Right cardiac atrium (tissue), 5 donors: Measurements from ENCODE around the gene GRM7. TPM values are rescaled to one million over a fixed set of nuclear protein-coding genes. Genes with fewer than 3 reads are reported as not detected.
"Not testable (repeated sequence)": the region's sequence is repeated elsewhere in the genome, so short reads cannot be mapped to it uniquely, and the experiment has no call there.

Source experiments
- ATAC-seq, 2 donors: fragments of 200-7000 bp; cut with Tn5 transposase; one replicate each; pipeline versions ENCODE4 v1.8.0 to v1.9.1; 2020; ENCODE audit warnings: moderate library complexity in 2 of 2, mild to moderate bottlenecking in 1 of 2
- DNase-seq, 3 donors: peaks; one replicate each; pipeline ENCODE4 v3.0.0-alpha.2; 2020
- H3K27ac ChIP-seq: one replicate; pipeline ENCODE4 v1.5.1; 2013; ENCODE audit warnings: mild to moderate bottlenecking, low read length, control low read depth, moderate library complexity
- H3K27me3 ChIP-seq: one replicate; pipeline ENCODE4 v1.6.1; 2013; ENCODE audit not compliant: control insufficient read depth, insufficient read depth
- H3K4me1 ChIP-seq: one replicate; pipeline ENCODE4 v1.6.1; 2013; ENCODE audit warnings: low read length; ENCODE audit not compliant: control insufficient read depth, insufficient read depth
- H3K4me3 ChIP-seq: one replicate; pipeline ENCODE4 v1.5.1; 2013; ENCODE audit warnings: low read length, control low read depth
- H3K9me3 ChIP-seq: one replicate; pipeline ENCODE4 v1.6.1; 2013; ENCODE audit warnings: low read length; ENCODE audit not compliant: control insufficient read depth
- WGBS: extraction: QIAGEN DNeasy Blood & Tissue Kit; methylation state at CpG from one replicate; pipeline ENCODE4 v1.1.7; 2013; 5-methylcytosine and 5-hydroxymethylcytosine counted together
- intact Hi-C, 4 donors: fragments of 100-400 bp; cut with DNase I; formaldehyde crosslinking; loops; one replicate each; pipeline versions ENCODE4 v1.11.0 to v1.14.0; 2022 to 2023
- polyA plus RNA-seq: library from polyadenylated mRNA; stranded (reverse); fragments of 200-250 nt; gene quantifications from one replicate; pipeline ENCODE4 v1.2.3, GENCODE V29; 2013
- total RNA-seq, 4 donors: library from RNA; stranded (reverse); fragmentation: NEBNext Ultra II Directional; extraction: Animal tissue kit (Norgen Biotek cat#: 25700); gene quantifications; one replicate each; pipeline ENCODE4 v1.2.1, GENCODE V29; 2021
- donor health status: healthy with polysubstance abuse.
- donor health status: DM: no; HTN: yes; CAD: no.
- donor health status: DM: no; HTN: no; CAD: no.
- donor health status: DM: no; HTN: yes; CAD: no; lungs with severe emphysema.
- donor health status: DM: yes; HTN: yes; CAD: no.

The GRM7 gene
- total and polyA plus RNA-seq, 5 donors = not detected

GRCh38 chr3:6867269-6867668 is 6.4 kb downstream of the GRM7 start:
- Histone ChIP-seq H3K4me1 (no peaks in the 10 kb centered on the region), H3K27me3 (no peaks in the 10 kb centered on the region), H3K27ac (no peak overlapping the region), H3K9me3 (no peaks in the 10 kb centered on the region), H3K4me3 (no peak overlapping the region)
- 70% methylated on average over 3 of the region's 3 CpGs for WGBS
- no peak for ATAC-seq
- intact Hi-C loops = no loop called here
- no peak for DNase-seq

DNA sequence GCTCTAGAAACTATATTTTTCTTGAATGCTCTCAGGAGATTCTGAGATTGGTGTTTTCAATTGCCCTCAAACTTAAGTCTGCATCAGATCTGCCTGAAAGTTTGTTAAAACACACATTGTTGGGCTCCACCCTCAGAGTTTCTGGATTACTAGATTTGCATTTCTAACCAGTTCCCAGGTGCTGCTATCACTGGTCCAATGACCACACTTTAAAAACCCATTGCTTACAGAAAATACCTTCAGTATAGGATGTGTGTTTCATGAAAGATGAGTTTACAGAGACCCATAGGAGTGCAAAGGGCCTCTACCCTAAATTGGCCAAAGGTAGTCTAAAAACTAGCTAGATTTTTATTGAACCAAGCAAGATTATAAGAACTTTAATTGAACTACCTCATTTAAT is 17.8 kb downstream of the GRM7 start:
- no peak overlapping the region for H3K4me3 ChIP-seq
- intact Hi-C loops = no loop called here
- H3K27me3 ChIP-seq = no peaks in the 10 kb centered on the region
- ATAC-seq = no peak
- H3K9me3 ChIP-seq = no peaks in the 10 kb centered on the region
- H3K27ac ChIP-seq = no peak overlapping the region
- DNase-seq = no peak
- no peaks in the 10 kb centered on the region for H3K4me1 ChIP-seq

- intact Hi-C loops = no loop called here
- Histone ChIP-seq H3K27me3 (no peaks in the 10 kb centered on the region), H3K4me3 (no peak overlapping the region), H3K4me1 (no peaks in the 10 kb centered on the region), H3K9me3 (no peaks in the 10 kb centered on the region), H3K27ac (no peak overlapping the region)
- ATAC-seq (no peak), DNase-seq (no peak)
- 44% methylated on average over 3 of the region's 3 CpGs for WGBS
Observed at GRCh38 chr3:6912240-6912639, 51.3 kb downstream of the GRM7 start.

DNA sequence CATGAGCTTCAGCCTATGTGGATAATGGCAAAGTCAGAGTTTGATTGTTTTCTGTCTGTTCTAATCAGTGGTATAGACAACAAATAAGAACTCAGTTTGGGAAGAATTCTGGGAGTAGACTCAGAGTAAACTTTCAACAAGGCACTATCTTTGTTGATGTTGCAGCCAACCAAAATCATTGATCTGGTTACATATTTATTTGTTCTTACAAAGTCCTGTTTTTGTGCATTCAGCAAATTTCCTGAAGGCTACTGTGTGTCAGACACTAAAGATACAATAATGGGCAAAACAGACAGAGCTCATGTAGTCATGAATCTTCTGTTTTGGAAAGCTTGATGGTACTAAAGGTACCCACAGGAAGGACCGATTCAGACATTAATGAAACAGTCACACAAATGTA is 55.0 kb downstream of the GRM7 start:
- no peaks in the 10 kb centered on the region for H3K4me1 ChIP-seq
- H3K9me3 ChIP-seq = no peaks in the 10 kb centered on the region
- H3K27ac ChIP-seq = no peak overlapping the region
- DNase-seq (no peak), ATAC-seq (no peak)
- no peak overlapping the region for H3K4me3 ChIP-seq
- no peaks in the 10 kb centered on the region for H3K27me3 ChIP-seq
- intact Hi-C loops = no loop called here
- WGBS = 90% methylated on average over 1 of the region's 1 CpG

- intact Hi-C loops = no loop called here
- no peak overlapping the region for H3K4me3 ChIP-seq
- H3K4me1 ChIP-seq = no peaks in the 10 kb centered on the region
- no peak overlapping the region for H3K27ac ChIP-seq
- no peak for ATAC-seq
- H3K9me3 ChIP-seq = no peaks in the 10 kb centered on the region
- no peaks in the 10 kb centered on the region for H3K27me3 ChIP-seq
- no peak for DNase-seq
- 63% methylated on average over 8 of the region's 8 CpGs for WGBS
Observed at GRCh38 chr3:6921066-6921465, 60.2 kb downstream of the GRM7 start.

DNA sequence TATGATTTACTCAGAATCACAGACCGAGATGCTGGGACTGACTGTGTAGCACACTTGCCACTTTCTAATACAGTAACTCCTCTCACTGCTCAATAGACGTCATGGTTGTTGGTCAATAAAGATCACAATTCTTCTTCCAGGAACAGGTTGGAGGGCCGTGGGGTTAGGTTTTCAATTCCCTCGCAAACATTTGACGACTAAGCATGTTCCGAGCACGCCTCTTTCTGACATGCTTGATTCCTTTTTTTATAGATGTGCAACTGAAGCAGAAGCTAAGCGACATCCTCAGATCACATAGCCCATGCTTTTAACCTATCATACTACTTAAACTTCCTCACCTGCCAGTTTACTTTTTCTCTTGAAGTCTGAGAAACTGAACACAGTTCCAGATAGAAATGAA is 61.0 kb downstream of the GRM7 start:
- ATAC-seq (no peak), DNase-seq (no peak)
- intact Hi-C loops = no loop called here
- Histone ChIP-seq H3K9me3 (no peaks in the 10 kb centered on the region), H3K4me1 (no peaks in the 10 kb centered on the region), H3K27ac (no peak overlapping the region), H3K4me3 (no peak overlapping the region), H3K27me3 (no peaks in the 10 kb centered on the region)
- WGBS = 82% methylated on average over 8 of the region's 8 CpGs

DNA sequence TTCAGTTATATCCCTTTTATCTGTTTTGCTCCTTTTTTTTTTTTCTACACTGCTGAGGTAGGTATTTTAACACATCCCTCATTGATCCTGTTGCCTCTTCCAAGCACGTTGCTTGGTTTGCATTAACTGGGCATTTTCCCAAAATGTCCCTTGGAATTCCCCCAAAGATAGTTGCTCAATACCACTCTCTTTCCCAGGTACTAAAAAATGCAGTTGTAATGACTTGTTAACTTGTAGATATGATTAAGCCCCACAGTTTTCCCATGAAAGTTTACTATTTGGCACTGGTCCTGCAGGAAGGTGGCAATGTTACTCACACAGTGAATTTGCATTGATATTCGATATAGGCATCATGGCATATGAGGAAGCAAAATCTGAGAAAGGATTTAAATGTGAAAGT is 67.1 kb downstream of the GRM7 start:
- no peak for ATAC-seq
- intact Hi-C loops = no loop called here
- Histone ChIP-seq H3K27me3 (no peaks in the 10 kb centered on the region), H3K4me3 (no peak overlapping the region), H3K27ac (no peak overlapping the region), H3K9me3 (no peaks in the 10 kb centered on the region), H3K4me1 (no peaks in the 10 kb centered on the region)
- 62% methylated on average over 2 of the region's 2 CpGs for WGBS
- DNase-seq = no peak

- ATAC-seq = no peak
- 68% methylated on average over 2 of the region's 2 CpGs for WGBS
Observed at GRCh38 chr3:6929918-6930317, 69.0 kb downstream of the GRM7 start.

DNA sequence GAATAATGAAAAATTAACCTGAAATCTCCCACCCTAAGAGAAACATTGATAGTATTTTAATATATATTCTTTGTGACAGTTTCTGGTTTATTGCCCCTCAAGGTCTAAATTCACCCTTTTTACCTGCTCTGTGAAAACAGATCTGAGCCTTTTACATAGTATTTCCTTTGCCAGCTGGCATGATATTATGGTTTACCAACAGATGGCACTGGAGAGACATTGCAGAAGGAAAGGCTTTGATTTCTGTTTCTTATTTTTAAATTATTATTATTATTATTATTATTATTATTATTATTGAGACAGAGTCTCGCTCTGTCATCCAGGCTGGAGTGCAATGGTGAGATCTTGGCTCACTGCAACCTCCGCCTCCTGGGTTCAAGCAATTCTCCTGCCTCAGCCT is 74.5 kb downstream of the GRM7 start:
- H3K9me3 ChIP-seq, H3K27me3 ChIP-seq, DNase-seq, H3K27ac ChIP-seq, ATAC-seq, H3K4me3 ChIP-seq, intact Hi-C loops, H3K4me1 ChIP-seq: not testable (repeated sequence)
- 96% methylated on average over 2 of the region's 2 CpGs for WGBS

More at GRCh38 chr3:6929918-6930317, 69.0 kb downstream of the GRM7 start:
- Histone ChIP-seq H3K27me3 (no peaks in the 10 kb centered on the region), H3K4me1 (no peaks in the 10 kb centered on the region), H3K27ac (no peak overlapping the region), H3K9me3 (no peaks in the 10 kb centered on the region), H3K4me3 (no peak overlapping the region)
- intact Hi-C loops = no loop called here
- DNase-seq = no peak

DNA sequence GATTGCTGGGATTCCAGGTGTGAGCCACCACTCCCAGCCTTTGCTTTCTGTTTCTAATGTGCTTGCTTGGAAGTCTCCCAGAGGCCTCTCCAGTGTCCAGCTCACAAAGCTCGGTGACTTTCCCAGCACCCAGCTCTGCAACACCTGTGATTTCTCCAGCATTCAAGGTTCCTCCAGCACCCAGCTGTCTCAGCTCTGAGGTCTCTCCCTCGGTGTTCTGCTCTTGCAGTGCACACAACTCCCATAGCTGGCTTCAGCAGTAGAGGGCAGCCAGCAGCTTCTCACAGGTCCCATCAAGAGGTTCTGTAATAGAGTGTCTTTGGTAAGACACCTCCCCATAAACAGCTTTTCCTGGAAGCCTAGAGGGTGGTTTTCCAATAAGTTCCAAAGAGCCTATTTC is 75.1 kb downstream of the GRM7 start:
- H3K4me3 ChIP-seq = no peak overlapping the region
- ATAC-seq (no peak), DNase-seq (no peak)
- WGBS = 82% methylated on average over 2 of the region's 2 CpGs
- H3K4me1 ChIP-seq = no peaks in the 10 kb centered on the region
- no peak overlapping the region for H3K27ac ChIP-seq
- H3K27me3 ChIP-seq = no peaks in the 10 kb centered on the region
- intact Hi-C loops = no loop called here
- H3K9me3 ChIP-seq = no peaks in the 10 kb centered on the region

DNA sequence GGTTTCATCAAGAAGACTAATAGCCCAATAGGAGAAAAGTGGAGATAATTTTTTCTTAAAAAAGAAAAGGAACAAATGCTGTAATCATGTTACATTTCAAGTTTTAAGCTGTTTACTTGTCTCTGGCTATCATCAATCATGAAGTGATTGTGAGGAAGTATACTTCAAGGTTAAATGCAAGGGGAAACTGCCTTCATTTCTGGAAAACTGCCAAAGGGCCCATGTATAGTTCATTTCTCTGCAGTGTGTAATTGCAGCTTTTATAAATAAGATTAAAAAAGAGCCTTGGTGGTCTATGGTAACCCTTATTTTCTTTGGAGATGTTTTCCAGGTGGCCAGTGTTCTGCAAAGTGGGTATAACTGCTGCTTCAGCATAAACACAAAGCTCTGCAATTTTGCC is 101.9 kb downstream of the GRM7 start:
- Histone ChIP-seq H3K27ac (no peak overlapping the region), H3K27me3 (no peaks in the 10 kb centered on the region), H3K4me1 (no peaks in the 10 kb centered on the region), H3K9me3 (no peaks in the 10 kb centered on the region), H3K4me3 (no peak overlapping the region)
- ATAC-seq (no peak), DNase-seq (no peak)
- intact Hi-C loops = no loop called here

DNA sequence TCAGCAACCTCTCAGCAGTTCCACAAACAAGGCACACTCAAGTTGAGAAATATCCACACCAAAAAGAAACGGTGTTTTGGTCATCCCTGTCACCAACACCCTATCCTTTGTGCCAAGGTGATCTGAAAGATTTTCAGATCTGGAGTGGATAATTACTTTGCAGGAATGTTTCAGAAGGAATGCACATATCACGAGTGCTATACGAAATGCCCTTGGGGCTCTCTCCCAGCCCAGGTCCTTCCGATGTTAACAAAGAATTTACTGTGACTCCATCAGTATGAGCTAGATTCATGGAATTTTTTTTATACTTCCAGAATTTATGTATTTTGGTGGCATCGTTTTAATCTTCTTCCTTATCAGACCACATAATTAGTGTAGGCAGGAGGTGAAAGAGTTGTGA is 105.0 kb downstream of the GRM7 start:
- DNase-seq (no peak), ATAC-seq (no peak)
- Histone ChIP-seq H3K4me3 (no peak overlapping the region), H3K27ac (no peak overlapping the region), H3K4me1 (no peaks in the 10 kb centered on the region), H3K27me3 (no peaks in the 10 kb centered on the region), H3K9me3 (no peaks in the 10 kb centered on the region)
- 72% methylated on average over 5 of the region's 5 CpGs for WGBS
- intact Hi-C loops = no loop called here
